HG02763 (cell line): ENCODE data around the gene PCYT2.
A peak's percentile ranks its signal among the peaks of the same experiment; 100 is the strongest.

Experiments used
- ATAC-seq: cut with Tn5 transposase; IDR thresholded peaks from one replicate; pipeline ENCODE4 v1.9.1; 2021; ENCODE audit warnings: mild to moderate bottlenecking, moderate library complexity; ENCODE audit not compliant: unreplicated experiment

Gene PCYT2

DNA sequence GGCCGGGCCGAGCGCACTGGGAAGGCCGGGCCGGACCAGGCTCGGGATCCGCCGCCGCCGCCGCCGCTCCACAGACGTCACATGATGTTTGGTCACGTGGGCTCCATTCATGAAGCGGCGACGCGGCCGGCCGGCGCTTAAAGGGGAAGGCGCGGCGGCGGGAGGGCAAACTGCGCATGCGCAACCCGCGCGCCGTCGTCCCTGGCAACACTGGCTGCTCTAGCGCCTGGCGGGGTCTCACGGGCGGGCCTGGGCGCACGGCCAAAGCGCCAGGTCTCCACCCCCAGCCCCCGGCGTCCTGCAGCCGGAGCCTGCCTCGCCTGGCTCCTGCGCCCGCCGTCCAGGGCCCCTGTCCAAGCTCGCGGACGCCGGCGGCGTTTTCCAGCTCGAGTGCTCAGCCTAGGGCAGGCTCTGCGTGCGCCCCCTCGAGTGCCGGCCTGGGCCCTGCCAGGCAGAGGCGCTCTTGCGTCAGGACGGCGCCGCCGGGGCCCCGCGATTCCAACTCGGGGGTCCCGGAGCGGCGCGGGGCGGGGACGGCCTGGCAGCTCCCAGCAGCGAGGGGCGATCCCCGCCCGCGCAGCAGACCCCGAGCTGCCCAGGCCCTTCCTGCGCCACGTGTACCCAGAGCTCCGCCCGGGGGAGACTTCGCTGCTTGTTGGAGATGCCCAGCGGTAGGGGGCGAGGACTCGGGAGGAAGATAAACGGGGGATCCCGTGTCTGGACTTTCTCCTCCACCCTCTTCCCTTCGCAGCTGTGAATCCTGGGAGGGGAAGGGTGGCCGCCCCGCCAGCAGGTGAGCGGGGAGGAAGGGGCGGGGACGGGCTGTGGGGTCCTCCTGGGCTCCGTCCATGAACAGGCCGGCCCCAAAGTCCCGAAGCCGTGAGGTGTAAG, 16.7 kb upstream of the PCYT2 start, which contains the start of gene MAFG:
Gene MAFG, minus strand, starts transcription at position 83 of the 891 bp plus-strand sequence. CDS start 4,550 bp downstream, outside the sequence.
- peak; percentile 69 for ATAC-seq

DNA sequence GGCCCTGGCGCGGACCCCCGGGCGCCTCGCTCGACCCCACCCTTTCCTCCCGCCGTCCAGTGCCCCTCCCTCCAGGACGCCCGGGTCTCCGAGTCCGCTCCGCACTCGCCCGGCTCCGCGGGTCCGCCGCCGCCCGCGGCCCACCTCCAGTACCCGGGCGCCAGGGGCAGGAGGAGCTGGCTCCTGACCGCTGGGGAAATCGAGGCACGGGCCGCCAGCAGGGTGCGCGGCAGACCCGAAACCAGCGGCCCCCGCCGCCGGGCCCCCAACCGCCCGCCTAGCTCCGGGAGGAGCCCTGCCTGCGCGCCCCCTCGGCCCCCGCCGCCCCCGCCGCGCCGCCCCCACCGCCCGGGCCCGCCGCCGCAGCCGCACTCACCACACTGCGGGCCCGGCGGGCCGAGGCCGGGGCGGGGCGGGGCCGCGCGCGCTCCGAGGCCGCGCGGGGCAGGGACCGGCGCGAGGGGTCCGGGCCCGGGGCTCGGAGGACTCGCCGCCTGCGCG, 16.0 kb upstream of the PCYT2 start:
- peak; percentile 2 for ATAC-seq

DNA sequence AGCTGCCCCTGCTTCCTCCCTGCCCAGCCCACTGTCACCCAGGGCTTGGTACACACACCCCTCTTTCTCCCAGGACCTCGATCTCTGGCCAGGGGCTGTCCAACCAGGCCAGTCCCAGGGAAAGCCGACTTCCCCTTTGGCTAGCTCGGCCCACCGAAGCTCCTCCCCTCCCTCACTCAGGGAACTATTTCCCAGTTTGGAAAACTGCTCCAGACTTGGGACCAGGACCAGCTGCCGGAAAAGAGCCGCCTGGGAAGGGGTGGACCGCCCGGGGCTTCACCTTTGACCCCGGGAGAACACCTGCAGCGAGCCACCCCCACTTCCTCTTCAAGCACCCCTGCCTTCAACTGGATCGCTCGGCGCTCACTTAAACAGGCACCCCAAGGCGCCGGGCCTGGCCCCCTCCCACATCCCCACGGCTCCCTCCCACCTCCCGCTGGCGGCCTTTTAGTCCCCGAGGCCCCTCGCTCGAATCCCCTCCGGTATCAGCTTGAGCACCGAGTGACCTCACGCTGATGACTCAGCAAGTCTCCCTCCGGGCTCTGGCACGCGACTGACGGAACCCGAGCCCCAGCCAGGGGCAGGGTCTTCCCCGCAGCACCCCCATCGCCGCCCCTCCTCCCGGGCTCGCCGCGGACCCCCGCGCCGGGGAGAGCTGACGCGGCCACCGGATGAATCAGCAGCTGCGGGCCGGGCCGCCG, 15.4 kb upstream of the PCYT2 start:
- peak; percentile 16 for ATAC-seq

DNA sequence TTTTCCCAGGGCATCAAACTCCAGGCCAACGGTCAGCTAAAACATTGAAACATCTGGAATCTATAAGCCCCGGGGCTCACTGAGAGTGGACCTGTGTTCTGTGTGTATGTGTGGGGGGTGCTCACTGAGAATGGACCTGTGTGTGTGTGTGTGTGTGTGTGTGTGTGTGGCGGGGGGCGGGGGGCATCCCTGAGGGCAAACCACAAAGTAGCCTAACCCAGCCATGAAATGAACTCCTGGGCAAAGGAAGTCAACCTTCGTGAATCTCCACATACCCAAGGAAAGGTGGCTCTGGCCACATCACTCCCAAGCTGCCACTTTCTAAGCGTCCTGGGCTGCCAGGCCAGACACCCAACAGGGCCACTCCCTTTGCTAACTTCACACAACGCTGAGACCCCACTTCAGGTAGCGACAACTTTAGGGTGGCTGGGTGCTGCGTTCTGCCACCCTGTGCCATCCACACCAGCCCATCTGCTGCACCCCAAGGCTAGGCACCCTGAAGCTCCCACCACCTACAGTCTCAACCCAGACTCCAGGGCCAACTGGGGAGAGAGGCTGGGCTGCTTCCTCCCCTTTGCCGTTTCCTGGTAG, 14.8 kb upstream of the PCYT2 start:
- ATAC-seq = no peak

DNA sequence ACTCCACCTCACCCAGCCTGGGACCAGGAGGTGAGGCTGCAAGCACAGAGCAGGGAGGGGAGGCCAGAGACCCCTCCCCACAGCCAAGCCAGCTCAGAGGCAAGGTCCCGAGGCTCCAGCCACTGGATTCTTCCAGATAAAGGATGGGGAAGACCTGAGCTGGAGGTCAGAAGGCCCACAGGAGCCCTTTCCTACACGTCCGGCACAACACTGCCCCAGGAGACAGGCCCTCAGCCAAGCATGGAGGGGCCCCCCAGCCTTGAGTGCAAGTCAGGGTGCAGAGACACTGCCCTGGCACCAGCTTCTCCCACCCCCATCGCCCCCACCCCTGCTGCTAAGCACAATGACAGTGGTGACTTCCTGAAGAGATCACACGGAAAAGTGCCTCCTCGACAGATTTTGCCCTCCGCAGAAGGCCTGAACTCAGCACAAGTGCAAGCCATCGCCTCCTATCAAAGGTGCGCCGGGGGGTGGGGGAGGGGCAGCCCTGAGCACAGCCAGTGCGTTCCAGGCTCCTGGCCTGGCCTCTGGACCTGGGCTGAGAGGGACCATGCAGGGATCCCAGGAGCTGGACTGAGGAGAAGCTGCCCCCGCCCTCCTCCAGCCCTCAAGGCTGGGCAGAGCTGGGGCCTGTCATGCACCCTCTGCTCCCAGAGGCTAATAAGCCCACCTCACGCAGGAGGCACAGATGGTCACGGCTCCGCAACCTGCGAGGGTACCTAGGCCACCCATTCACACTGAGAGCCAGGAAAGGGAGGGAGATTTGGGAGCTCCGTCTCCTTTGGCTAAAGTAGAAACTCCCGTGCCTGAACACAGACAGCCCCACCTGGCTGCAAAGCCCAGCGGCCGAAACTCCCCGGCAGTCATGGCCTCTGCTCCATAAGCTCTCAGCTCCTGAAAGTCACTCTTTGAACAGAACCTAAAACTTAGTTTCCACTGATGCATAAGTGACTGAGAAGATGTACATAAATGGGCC, 13.6 kb upstream of the PCYT2 start:
- no peak for ATAC-seq

DNA sequence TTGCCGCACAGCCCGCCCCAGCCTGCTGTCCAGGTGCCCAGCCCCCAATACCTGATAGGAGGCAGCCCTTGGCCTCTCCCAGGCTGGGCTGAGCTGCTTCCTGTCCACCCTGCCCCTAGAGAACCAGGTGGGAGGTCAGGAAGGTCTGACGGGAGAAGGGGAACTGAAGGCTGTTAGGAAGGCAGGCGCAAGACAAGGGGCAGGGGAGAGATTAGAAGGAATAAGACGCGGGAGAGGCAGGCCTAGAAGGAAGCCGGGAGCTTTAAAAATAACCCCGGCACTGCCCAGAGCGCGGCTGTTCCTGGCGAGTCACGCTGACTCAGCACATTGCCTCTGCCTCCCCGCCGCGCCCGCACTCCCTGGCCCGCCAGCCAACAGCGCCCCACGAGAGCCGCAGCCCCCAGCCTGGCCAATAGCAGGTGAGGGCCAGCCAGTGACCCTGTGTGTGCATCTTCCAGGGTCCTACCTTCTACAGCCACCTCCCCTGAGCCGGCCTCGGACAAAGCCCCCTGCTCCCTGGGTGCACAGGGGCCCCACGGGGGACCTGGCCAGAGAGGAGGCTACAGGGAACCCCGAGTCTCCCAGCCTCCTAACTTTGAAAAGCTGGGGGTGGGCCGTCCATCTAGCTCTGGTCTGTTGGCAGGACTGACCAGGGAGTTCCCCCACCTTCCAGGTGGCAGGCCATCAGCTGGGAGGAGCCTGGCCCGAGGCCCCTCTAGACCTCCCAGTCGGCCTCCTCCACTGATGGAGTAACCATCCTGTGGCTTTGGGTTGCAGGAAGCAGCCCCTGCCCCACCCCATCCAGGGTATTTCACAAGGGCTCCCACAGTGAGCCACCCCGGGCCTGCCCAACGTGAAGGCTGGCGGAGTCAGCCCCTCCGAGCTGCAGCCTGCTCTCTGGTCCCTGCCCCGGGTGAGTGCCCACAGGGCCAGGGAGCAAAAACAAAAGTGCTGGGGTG, 12.4 kb upstream of the PCYT2 start:
- ATAC-seq = no peak

DNA sequence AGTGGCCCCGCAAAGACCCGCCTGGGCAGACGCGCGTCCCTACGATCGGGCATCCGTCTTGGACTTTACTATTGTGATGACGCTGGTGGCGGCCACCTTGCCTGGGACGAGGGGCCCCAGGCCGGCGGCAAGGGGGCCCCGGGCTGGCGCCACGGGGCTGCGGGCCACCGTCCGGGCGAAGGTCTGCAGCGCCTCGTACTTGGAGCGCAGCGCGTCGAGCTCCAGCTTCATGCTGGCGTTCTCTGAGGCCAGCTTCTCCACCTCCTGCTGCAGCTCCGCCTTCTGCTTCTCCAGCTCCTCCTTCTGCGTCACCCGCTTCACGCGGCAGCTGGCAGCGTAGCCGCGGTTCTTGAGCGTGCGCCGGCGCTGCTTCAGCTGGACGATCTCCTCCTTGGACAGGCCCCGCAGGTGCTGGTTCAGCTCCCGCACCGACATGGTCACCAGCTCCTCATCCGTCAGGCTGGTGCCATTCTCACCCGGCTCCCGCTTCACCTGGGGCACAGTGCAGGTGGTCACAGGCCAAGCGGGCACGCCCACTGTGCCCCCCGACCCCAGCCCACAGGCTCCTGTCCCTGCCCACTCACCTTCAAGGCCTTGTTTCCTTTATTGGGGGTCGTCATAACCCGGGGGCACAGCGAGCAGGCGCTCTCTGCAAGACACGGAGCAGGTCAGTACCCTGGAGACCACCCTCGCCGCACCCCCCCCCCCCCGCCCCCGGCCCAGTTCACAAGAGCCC, 11.5 kb upstream of the PCYT2 start:
- no peak for ATAC-seq

DNA sequence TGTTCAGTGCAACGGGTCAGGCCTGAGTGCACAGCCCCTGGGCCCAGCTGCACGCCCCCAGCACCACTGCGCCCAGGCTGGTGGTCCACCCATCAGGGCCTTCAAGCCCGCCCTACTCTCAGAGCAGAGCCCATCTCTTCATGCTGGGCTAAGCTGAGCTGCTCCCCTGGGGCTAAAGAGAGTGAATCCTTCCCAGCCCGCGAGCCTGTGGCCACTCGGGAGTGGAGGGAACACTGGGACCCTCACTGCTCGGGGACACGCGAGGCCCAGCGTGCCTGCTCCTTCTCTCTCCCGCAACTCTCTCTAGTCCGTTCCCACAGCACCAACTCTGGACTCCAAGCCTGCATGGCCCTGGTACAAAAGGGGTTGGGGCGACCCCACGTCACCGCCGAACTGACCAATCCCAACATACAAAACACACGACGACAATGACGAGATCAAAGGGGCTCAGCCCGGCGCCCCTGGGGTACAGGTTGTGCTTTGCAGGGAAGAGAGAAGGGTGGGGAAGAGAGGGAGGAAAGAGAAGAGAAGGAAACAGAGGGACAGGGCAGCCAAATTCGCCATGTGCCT, 10.9 kb upstream of the PCYT2 start:
- ATAC-seq = no peak

DNA sequence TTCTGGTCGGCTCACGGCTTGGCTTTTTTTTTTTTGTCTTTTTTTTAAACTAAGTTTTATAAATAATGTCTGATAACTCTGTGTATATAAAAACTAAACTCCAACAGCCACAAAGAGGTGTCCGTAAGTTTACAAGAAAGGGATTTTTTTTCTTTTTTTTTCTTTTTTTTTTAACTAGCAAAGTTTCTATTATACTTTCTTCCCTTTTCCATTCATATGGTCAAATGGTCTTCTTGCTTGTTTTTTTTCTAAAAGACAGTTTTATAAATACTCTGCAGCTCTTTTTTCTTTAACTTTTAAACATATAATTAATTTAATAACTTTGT, 10.3 kb upstream of the PCYT2 start:
- ATAC-seq = no peak

DNA sequence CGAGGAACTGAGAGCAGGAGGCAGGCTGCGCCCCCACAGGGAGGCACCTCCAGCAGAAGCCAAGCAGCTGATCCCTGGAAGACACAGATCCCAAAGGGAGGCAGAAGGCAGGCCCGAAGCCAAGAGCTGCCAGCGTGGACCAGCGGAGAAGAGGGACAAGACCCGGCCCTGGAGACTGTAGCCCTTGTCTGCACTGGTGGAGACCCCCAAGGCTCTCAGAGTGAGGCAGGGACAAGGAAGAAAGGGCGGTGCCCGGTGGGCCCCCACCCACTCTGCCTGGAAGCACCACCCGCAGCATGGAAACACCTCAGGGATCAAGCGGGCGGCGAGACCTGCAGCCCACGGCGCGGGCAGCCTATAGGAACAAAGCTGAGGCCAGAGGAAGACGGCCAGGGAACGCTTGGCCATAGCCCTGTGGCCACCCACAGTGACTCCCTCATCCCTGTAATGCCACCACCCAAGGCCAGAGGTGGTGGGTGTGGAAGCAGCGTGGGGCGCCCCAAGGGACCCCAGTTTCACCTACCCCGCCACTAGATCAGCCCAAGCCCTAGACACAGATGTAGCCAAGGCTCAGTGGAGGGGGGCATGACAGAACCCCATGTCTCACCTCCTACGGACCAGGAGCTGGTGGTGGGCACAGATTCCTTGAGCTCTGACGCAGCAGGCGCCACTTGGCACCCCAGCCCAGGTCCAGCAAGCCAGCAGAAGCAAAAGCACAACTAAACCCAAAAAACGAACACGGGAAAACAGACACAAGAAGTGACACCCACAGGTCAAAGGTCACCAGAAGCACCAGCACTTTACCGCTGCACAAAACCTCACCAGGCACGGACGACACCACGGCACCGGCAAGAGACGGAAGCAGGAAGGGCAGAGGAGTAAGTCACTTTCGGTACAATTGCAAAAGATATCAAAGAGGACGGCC, 9.7 kb upstream of the PCYT2 start:
- no peak for ATAC-seq

DNA sequence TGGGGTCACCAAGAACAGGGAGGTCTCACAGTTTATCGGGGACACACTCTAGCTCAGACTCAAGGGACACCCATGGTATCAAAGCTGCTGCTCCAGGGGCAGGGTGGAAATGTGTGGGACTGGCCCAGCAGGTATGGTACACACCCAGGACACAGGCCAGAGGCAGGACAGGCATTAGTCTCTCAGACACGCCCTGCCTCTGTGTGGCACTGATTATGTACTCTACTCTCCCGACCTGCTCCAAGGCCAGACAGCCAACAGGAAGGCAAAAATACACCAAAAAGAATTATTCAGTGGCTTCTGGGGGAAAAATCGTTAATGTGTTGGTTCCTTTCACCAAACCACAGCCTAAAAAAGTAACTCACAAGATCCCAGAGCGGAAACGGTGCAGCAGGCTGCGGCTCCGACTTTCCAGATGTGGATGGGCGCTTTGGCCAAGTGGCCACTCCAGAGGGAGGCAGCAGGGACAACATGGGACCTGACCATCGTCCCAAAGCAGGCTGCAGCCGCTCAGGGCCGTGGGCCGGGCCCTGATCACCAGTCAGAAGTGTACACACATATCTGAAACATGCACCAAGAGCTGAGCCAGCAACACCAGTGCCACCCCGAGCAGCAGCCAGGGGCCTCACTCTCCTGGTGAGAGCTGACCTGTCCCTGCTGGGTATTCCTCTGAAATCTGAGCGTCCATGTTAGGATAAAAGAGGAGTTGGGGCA, 7.8 kb upstream of the PCYT2 start:
- no peak for ATAC-seq

DNA sequence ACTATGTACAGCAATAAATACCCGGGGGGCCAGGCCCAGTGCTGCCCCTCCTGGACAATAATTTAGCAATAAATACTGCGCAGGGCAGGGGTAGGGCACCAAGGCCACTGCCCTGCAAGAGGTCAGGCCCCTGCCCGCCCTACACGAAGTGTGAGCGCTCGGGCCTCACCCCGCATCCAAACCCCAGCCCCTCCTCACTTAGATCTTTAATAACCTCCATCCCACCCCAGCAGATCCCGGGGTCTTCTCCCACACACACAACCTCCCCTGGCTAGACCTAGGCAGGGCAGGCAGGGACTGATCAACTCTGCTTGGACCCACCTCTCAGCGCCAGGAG, 7.1 kb upstream of the PCYT2 start:
- peak; percentile 4 for ATAC-seq

DNA sequence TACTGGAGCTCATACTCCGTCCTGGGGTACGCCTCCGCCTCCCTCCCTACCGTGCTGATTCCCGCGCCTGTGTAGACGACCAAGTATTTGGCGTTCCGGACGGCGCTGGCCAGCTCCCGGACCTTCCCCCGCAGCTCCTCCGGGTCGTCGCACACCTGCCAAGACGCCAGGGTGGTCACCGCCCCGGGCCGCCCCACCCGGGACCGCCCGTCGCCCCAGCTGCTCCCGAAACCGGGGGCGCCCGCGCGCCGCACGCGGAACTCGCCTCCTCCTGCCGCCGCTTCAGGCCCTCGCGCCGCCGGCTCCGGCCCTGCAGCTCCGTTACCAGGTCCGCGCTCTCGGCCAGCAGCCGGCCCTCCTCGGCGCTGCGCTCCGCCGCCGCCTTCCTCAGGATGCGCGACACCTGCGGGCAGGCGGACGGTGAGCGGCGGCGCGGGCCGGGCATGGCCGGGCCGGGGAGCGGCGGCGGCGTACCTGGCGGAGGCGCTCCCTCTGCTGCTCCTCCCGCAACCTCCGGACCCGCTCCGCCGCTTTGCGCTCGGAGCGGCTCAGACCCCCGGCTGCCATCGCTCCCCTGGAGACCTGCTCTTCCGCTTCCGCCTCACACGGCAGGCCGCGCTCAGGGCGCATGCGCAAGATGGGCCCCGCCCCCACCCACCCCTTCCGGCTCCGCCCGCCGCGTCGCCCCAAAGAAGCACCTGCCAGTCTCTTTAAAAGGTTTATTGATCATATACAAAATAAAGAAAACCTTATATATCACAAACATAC, 6.5 kb upstream of the PCYT2 start, which contains the start of gene SIRT7:
Gene SIRT7, minus strand, starts transcription at position 612 of the 768 bp plus-strand sequence. Its CDS starts 45 bp downstream, at position 567.
- peak; percentile 69 for ATAC-seq

DNA sequence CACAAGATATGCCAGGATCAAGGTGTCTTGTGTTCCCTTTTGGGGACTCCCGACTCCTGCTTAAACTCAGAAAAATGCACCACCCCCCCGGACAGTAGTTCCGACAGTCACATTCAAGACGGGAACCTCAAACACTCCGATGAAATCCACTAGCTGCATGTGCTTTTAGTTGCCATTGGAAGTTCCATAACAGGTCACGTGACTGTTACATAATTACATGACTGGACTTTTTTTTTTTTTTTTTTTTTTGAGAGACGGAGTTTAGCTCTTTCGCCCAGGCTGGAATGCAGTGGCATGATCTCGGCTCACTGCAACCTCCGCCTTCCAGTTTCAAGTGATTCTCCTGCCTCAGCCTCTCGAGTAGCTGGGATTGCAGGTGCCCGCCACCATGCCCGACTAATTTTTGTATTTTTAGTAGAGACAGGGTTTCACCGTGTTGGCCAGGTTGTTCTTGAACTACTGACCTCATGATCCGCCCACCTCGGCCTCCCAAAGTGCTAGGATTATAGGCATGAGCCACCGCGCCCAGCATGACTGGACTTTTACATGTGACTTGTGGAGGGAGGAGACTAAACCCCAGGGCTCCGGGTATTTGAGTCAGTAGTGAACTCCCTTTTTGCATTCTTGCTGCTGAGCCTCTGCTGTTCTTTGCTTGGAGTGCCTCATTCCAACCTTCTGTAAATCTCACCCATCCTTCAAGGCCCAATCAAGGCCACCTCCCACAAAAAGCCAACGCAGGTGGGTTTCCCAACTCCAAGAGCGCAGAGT, 5.2 kb upstream of the PCYT2 start:
- ATAC-seq = no peak

DNA sequence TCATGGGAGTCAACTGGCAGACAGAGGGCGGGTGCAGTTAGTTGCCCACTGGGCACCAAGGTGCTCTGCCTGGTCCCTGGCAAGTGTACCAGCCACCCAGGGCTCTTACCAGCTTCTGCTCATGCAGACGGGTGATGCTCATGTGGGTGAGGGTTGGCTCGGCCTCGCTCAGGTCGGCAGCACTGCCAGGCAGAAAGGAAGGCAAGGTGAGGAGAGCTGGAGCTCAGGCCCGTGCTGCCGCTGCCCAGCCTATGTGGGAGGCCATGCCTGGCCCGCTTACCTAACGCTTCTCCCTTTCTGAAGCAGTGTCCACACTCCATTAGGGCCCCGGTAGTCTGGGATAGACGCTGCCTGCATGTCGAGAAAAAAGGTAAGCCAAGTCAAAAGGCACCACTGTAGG, 4.1 kb upstream of the PCYT2 start:
- no peak for ATAC-seq
